ENCODE measurements around the gene LGR6.
"Not testable (repeated sequence)": the region's sequence is repeated elsewhere in the genome, so short reads cannot be mapped to it uniquely, and the experiment has no call there.

LGR6 gene

GRCh38 chr1:202164271-202165037, 29.1 kb upstream of the LGR6 start:
- TF ChIP-seq CTCF (conservative IDR thresholded peaks at IDR 0.05; ENCODE audit: low read length), result no peak
- no peak for DNase-seq (ENCODE audit: low read depth)
- no peak overlapping the region for H3K4me3 ChIP-seq (ENCODE audit: low read length)

- no peak overlapping the region for H3K4me3 ChIP-seq (ENCODE audit: low read length)
- DNase-seq (ENCODE audit: low read depth), result no peak
Observed at GRCh38 chr1:202165267-202165941, 28.2 kb upstream of the LGR6 start.

GRCh38 chr1:202165942-202166843, 27.4 kb upstream of the LGR6 start:
- no peak overlapping the region for H3K4me3 ChIP-seq (ENCODE audit: low read length)
- no peak for TF ChIP-seq CTCF (conservative IDR thresholded peaks at IDR 0.05; ENCODE audit: low read length)
- no peak for DNase-seq (ENCODE audit: low read depth)

More at GRCh38 chr1:202165267-202165941, 28.2 kb upstream of the LGR6 start:
- TF ChIP-seq CTCF (conservative IDR thresholded peaks at IDR 0.05; ENCODE audit: low read length), result no peak

- H3K4me3 ChIP-seq (ENCODE audit: low read length); DNase-seq (ENCODE audit: low read depth): not testable (repeated sequence)
Observed at GRCh38 chr1:202167054-202167453, 26.5 kb upstream of the LGR6 start.

- no peak for TF ChIP-seq CTCF (conservative IDR thresholded peaks at IDR 0.05; ENCODE audit: low read length)
- H3K4me3 ChIP-seq (ENCODE audit: low read length), result peak overlapping the region; percentile 23
- peak; percentile 73 for DNase-seq (ENCODE audit: low read depth)
Observed at GRCh38 chr1:202167708-202168415, 25.7 kb upstream of the LGR6 start.

GRCh38 chr1:202168861-202169260, 24.7 kb upstream of the LGR6 start:
- no peak overlapping the region for H3K4me3 ChIP-seq (ENCODE audit: low read length)
- DNase-seq (ENCODE audit: low read depth), result no peak
- no peak for TF ChIP-seq CTCF (conservative IDR thresholded peaks at IDR 0.05; ENCODE audit: low read length)

GRCh38 chr1:202170726-202171125, 22.9 kb upstream of the LGR6 start:
- DNase-seq (ENCODE audit: low read depth), result no peak
- H3K4me3 ChIP-seq (ENCODE audit: low read length), result no peak overlapping the region
- no peak for TF ChIP-seq CTCF (conservative IDR thresholded peaks at IDR 0.05; ENCODE audit: low read length)

All from AG10803 (cell line).